ENCODE measurements around the gene GPATCH8. TPM values are rescaled to one million over a fixed set of nuclear protein-coding genes. Genes with fewer than 3 reads are reported as not detected.

The GPATCH8 gene
- total RNA-seq, 4 donors from 2014 or later, result 55.1 to 71.2 (median 59.8) TPM

Small RNAs within 50 kb of the gene (small RNA-seq; reads per million reads assigned to genes)
- gene RN7SL258P, result not detected

Other genes with a start within 250 kb of the GPATCH8 start
- under 1 TPM in 1 of 4 donors, not detected in 3; 0.21 TPM for gene SLC4A1, start 235.3 kb downstream of the GPATCH8 start, total RNA-seq
- not detected for gene RUNDC3A, start 194.8 kb downstream of the GPATCH8 start, total RNA-seq
- gene SLC25A39, start 178.6 kb downstream of the GPATCH8 start, total RNA-seq, result 10 to 100 TPM; 51.3 to 99.0 (median 70.9) TPM
- 100 to 1,000 TPM; 159 to 223 (median 188) TPM for gene GRN, start 158.1 kb downstream of the GPATCH8 start, total RNA-seq
- gene FAM171A2, start 139.6 kb downstream of the GPATCH8 start, total RNA-seq, result 1 to 10 TPM; 1.0 to 8.1 (median 5.2) TPM
- gene ITGA2B, start 113.8 kb downstream of the GPATCH8 start, total RNA-seq, result 1 to 10 TPM; 1.5 to 3.0 (median 2.8) TPM
- 10 to 100 TPM in 3 of 4 donors, 1 to 10 TPM in 1; 6.3 to 27.8 (median 16.2) TPM for gene FZD2, start 54.1 kb upstream of the GPATCH8 start, total RNA-seq
- gene MEIOC, start 153.1 kb upstream of the GPATCH8 start, total RNA-seq, result not detected
- 10 to 100 TPM; 11.1 to 20.1 (median 16.5) TPM for gene CCDC43, start 186.4 kb upstream of the GPATCH8 start, total RNA-seq
- gene DBF4B, start 205.3 kb upstream of the GPATCH8 start, total RNA-seq, result 10 to 100 TPM in 1 of 4 donors, 1 to 10 TPM in 3; 6.0 to 19.0 (median 6.2) TPM